Ishikawa (cell line): Measurements from ENCODE around the gene BZW2.

Source experiments
- CEBPB ChIP-seq: IDR thresholded peaks from 2 replicates; pipeline ENCODE4 v1.6.1; 2012
- CREB1 ChIP-seq: IDR thresholded peaks from 2 replicates; pipeline ENCODE4 v1.6.1; 2012; ENCODE audit warnings: low read depth
- EGR1 ChIP-seq: IDR thresholded peaks from 2 replicates; pipeline ENCODE4 v1.6.1; 2012
- EP300 ChIP-seq: IDR thresholded peaks from 2 replicates; pipeline ENCODE4 v1.6.1; 2012; ENCODE audit warnings: borderline replicate concordance
- FOXM1 ChIP-seq: IDR thresholded peaks from 2 replicates; pipeline ENCODE4 v1.6.1; 2012; ENCODE audit warnings: low read depth, borderline replicate concordance
- NFIC ChIP-seq: IDR thresholded peaks from 2 replicates; pipeline ENCODE4 v1.6.1; 2012
- RAD21 ChIP-seq: IDR thresholded peaks from 2 replicates; pipeline ENCODE4 v1.6.1; 2012; ENCODE audit warnings: low read depth
- TAF1 ChIP-seq: IDR thresholded peaks from 2 replicates; pipeline ENCODE4 v1.6.1; 2012; ENCODE audit warnings: low read depth, mild to moderate bottlenecking
- TCF12 ChIP-seq: IDR thresholded peaks from 2 replicates; pipeline ENCODE4 v1.6.1; 2012; ENCODE audit warnings: low read depth
- TEAD4 ChIP-seq: IDR thresholded peaks from 2 replicates; pipeline ENCODE4 v1.6.1; 2012
- YY1 ChIP-seq: IDR thresholded peaks from 2 replicates; pipeline ENCODE4 v1.6.1; 2012; ENCODE audit warnings: low read depth
- ZBTB7A ChIP-seq: IDR thresholded peaks from 2 replicates; pipeline ENCODE4 v1.6.1; 2012; ENCODE audit warnings: low read depth
- TF ChIP-seq, protein P1 (sequence below): IDR thresholded peaks from 2 replicates; pipeline ENCODE4 v1.6.1; 2012
- TF ChIP-seq, protein P2 (sequence below): IDR thresholded peaks from 2 replicates; pipeline ENCODE4 v1.6.1; 2012; ENCODE audit warnings: low read depth, mild to moderate bottlenecking
- TF ChIP-seq, protein P3 (sequence below): IDR thresholded peaks from 2 replicates; pipeline ENCODE4 v1.6.1; 2012

Gene BZW2

DNA sequence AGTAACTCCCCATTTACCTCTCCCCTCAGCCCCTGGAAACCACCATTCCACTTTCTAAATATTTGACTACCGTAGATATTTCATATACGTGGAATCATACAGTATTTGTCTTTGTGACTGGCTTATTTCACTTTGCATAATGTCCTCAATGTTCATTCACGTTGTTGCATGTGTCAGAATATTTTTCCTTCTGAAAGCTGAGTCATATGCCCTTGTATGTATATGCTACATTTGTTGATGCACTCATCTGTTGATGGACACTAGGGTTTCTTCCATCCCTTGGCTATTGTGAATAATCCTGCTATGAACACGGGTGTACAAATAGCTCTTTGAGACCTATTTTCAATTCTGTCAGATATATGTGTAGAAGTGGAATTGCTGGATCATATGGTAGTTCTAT is 81.8 kb downstream of the BZW2 start:
- TF ChIP-seq TAF1 (no peak), FOXM1 (no peak), ZBTB7A (no peak), EP300 (no peak), CREB1 (no peak), RAD21 (no peak), NFIC (no peak), TEAD4 (no peak), CEBPB (no peak), TCF12 (no peak), YY1 (no peak), EGR1 (no peak)
- TF ChIP-seq, protein P1, sequence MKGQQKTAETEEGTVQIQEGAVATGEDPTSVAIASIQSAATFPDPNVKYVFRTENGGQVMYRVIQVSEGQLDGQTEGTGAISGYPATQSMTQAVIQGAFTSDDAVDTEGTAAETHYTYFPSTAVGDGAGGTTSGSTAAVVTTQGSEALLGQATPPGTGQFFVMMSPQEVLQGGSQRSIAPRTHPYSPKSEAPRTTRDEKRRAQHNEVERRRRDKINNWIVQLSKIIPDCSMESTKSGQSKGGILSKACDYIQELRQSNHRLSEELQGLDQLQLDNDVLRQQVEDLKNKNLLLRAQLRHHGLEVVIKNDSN, result no peak
- TF ChIP-seq, protein P2, sequence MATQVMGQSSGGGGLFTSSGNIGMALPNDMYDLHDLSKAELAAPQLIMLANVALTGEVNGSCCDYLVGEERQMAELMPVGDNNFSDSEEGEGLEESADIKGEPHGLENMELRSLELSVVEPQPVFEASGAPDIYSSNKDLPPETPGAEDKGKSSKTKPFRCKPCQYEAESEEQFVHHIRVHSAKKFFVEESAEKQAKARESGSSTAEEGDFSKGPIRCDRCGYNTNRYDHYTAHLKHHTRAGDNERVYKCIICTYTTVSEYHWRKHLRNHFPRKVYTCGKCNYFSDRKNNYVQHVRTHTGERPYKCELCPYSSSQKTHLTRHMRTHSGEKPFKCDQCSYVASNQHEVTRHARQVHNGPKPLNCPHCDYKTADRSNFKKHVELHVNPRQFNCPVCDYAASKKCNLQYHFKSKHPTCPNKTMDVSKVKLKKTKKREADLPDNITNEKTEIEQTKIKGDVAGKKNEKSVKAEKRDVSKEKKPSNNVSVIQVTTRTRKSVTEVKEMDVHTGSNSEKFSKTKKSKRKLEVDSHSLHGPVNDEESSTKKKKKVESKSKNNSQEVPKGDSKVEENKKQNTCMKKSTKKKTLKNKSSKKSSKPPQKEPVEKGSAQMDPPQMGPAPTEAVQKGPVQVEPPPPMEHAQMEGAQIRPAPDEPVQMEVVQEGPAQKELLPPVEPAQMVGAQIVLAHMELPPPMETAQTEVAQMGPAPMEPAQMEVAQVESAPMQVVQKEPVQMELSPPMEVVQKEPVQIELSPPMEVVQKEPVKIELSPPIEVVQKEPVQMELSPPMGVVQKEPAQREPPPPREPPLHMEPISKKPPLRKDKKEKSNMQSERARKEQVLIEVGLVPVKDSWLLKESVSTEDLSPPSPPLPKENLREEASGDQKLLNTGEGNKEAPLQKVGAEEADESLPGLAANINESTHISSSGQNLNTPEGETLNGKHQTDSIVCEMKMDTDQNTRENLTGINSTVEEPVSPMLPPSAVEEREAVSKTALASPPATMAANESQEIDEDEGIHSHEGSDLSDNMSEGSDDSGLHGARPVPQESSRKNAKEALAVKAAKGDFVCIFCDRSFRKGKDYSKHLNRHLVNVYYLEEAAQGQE, result no peak
- TF ChIP-seq, protein P3, sequence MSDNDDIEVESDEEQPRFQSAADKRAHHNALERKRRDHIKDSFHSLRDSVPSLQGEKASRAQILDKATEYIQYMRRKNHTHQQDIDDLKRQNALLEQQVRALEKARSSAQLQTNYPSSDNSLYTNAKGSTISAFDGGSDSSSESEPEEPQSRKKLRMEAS, result no peak

DNA sequence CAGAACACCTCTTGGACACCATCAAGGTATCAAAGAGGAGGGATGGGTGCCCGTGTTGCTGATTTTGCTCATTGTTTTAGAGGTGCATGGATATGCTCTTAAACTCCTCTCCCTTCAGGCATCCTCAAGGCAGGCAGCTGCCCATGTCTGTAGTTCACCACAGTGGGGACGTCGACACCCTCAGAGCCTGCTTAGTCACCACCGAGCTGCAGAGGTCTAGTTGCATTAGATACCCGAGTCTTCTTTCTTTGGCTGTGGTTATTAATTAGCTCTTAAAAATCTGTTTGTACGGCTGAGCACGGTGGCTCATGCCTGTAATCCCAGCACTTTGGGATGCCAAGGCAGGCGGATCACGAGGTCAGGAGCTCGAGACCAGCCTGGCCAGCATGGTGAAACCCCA is 82.8 kb downstream of the BZW2 start:
- no peak for TF ChIP-seq YY1
- TF ChIP-seq, protein P3, result no peak
- no peak for TF ChIP-seq NFIC
- TF ChIP-seq, protein P2, result no peak
- TF ChIP-seq, protein P1, result no peak
- TF ChIP-seq EGR1, result no peak
- no peak for TF ChIP-seq CEBPB
- no peak for TF ChIP-seq TAF1
- no peak for TF ChIP-seq ZBTB7A
- TF ChIP-seq FOXM1, result no peak
- TF ChIP-seq TCF12, result no peak
- TF ChIP-seq RAD21, result no peak
- no peak for TF ChIP-seq CREB1
- no peak for TF ChIP-seq EP300

DNA sequence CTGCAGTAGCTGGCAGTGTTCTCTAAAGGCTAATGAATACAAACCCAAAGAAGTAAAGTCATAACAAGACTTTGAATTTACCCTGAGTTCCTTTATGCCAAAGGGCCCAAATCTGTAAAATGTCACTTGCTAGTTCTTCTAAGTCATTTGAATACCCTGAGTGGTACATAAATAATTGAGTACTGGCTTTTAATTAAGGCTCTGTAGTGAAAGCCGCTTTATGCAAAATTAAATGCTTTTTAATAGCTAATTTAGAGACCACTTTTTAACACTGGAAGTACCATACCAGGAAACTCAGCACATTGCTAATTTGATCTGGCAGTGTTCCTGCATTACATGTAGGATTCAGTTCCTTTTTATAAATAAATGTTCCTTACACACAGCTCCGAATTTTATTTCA is 83.6 kb downstream of the BZW2 start:
- TF ChIP-seq CEBPB (no peak), NFIC (no peak), TCF12 (no peak), RAD21 (no peak), TEAD4 (no peak), EGR1 (no peak), YY1 (no peak), CREB1 (no peak), ZBTB7A (no peak), TAF1 (no peak), EP300 (no peak), FOXM1 (no peak)
- TF ChIP-seq, protein P3, result no peak
- TF ChIP-seq, protein P2, result no peak
- TF ChIP-seq, protein P1, result no peak

DNA sequence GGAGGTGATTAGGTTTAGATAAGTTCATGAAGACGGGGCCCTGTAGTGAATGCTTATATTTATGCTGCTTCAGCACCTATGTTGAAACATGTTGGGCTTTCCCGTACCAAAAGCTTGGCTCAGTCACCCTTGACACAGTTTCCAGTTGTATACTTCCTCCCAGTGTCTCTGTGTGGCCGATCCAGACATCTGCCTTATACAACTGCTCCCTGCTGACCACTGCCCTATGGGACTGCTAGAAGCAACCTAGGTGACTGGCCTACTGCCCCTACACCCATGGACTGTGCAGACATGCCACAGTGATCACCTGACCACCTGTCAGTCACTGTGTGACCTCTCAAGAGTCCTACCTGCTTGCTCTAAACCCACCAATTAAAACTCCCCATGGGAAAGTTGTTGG is 85.0 kb downstream of the BZW2 start:
- TF ChIP-seq ZBTB7A, result no peak
- TF ChIP-seq NFIC, result no peak
- TF ChIP-seq EGR1, result no peak
- TF ChIP-seq TEAD4, result no peak
- TF ChIP-seq, protein P3, result no peak
- no peak for TF ChIP-seq TAF1
- TF ChIP-seq, protein P2, result no peak
- no peak for TF ChIP-seq YY1
